ENCODE results near the gene CNOT9. TPM values are rescaled to one million over a fixed set of nuclear protein-coding genes. Genes with fewer than 3 reads are reported as not detected.
"Not testable (repeated sequence)": the region's sequence is repeated elsewhere in the genome, so short reads cannot be mapped to it uniquely, and the experiment has no call there.

CNOT9 gene
- polyA plus RNA-seq, 3 donors = 14.5 to 21.5 (median 18.4) TPM

- Histone ChIP-seq H3K4me2 (replicated peaks; ENCODE audit: extremely low read depth, low read length, poor library complexity, severe bottlenecking) (no peak overlapping the region), H4K20me1 (ENCODE audit: insufficient read depth, low read length) (no peaks in the 10 kb centered on the region), H3K27me3 (ENCODE audit: control insufficient read depth in 2 of 2, insufficient read depth in 2 of 2, low read length in 2 of 2) (no peaks in the 10 kb centered on the region), H3K9me3 (replicated peaks in 1 of 2; ENCODE audit: control insufficient read depth in 1 of 2, insufficient read depth in 1 of 2, low read length in 2 of 2) (peaks cover 6 to 12% of the 10 kb centered on the region in 2 donors), H3K36me3 (replicated peaks in 1 of 2; ENCODE audit: control insufficient read depth in 1 of 2, insufficient read depth in 2 of 2, low read length in 2 of 2) (peaks cover 23 to 82% of the 10 kb centered on the region in 2 donors), H2AFZ (ENCODE audit: insufficient read depth, low read depth, low read length, poor library complexity, severe bottlenecking) (no peak overlapping the region), H3K4me3 (replicated peaks in 1 of 3; ENCODE audit: low read depth in 2 of 3, low read length in 3 of 3) (no peak overlapping the region), H3K27ac (ENCODE audit: low read depth in 1 of 2, low read length in 2 of 2) (no peak overlapping the region), H3K79me2 (ENCODE audit: insufficient read depth, low read length) (no peaks in the 10 kb centered on the region), H3K9ac (ENCODE audit: insufficient read depth, low read length, poor library complexity, severe bottlenecking) (no peak overlapping the region), H3K4me1 (ENCODE audit: control insufficient read depth in 1 of 2, insufficient read depth in 2 of 2, low read length in 2 of 2) (no peaks in the 10 kb centered on the region)
- Mint-ChIP-seq H3K9me3 (peaks cover 4 to 15% (median 8%) of the 10 kb centered on the region in 7 donors), H3K27ac (no peak overlapping the region), H3K36me3 (peaks cover 57 to 74% of the 10 kb centered on the region in 2 donors), H3K4me1 (no peaks in the 10 kb centered on the region), H3K4me3 (no peak overlapping the region), H3K27me3 (ENCODE audit: low read depth in 3 of 3) (peaks cover 0 to 2% (median 0%) of the 10 kb centered on the region in 3 donors)
- TF ChIP-seq CTCF (IDR thresholded peaks at IDR 0.05) = no peak
- intact Hi-C loops (cut with micrococcal nuclease) = no loop called here
- WGBS (ENCODE audit: insufficient coverage) = no CpG with 5 or more reads among the region's 1 CpG
- DNase-seq = no peak
Observed at GRCh38 chr2:218523651-218524050, 45.0 kb upstream of the CNOT9 start.

GRCh38 chr2:218528409-218528808 lies 40.2 kb upstream of the CNOT9 start:
- Histone ChIP-seq H3K9me3 (replicated peaks in 1 of 2; ENCODE audit: control insufficient read depth in 1 of 2, insufficient read depth in 1 of 2, low read length in 2 of 2) (peaks cover 6 to 12% of the 10 kb centered on the region in 2 donors), H3K36me3 (replicated peaks in 1 of 2; ENCODE audit: control insufficient read depth in 1 of 2, insufficient read depth in 2 of 2, low read length in 2 of 2) (peaks cover 32 to 91% of the 10 kb centered on the region in 2 donors)
- intact Hi-C loops (cut with micrococcal nuclease); H4K20me1 ChIP-seq (ENCODE audit: insufficient read depth, low read length); H3K4me1 Mint-ChIP-seq; H3K27me3 Mint-ChIP-seq (ENCODE audit: low read depth in 3 of 3); H3K27me3 ChIP-seq (ENCODE audit: control insufficient read depth in 2 of 2, insufficient read depth in 2 of 2, low read length in 2 of 2); DNase-seq; H3K27ac ChIP-seq (ENCODE audit: low read depth in 1 of 2, low read length in 2 of 2); H3K79me2 ChIP-seq (ENCODE audit: insufficient read depth, low read length); H3K4me1 ChIP-seq (ENCODE audit: control insufficient read depth in 1 of 2, insufficient read depth in 2 of 2, low read length in 2 of 2); H3K9ac ChIP-seq (ENCODE audit: insufficient read depth, low read length, poor library complexity, severe bottlenecking); H2AFZ ChIP-seq (ENCODE audit: insufficient read depth, low read depth, low read length, poor library complexity, severe bottlenecking); H3K4me3 Mint-ChIP-seq; H3K4me2 ChIP-seq (replicated peaks; ENCODE audit: extremely low read depth, low read length, poor library complexity, severe bottlenecking); H3K27ac Mint-ChIP-seq; H3K4me3 ChIP-seq (replicated peaks in 1 of 3; ENCODE audit: low read depth in 2 of 3, low read length in 3 of 3): not testable (repeated sequence)
- peaks cover 4 to 18% (median 10%) of the 10 kb centered on the region in 7 donors for H3K9me3 Mint-ChIP-seq
- no CpG with 5 or more reads among the region's 2 CpGs for WGBS (ENCODE audit: insufficient coverage)
- peaks cover 72 to 90% of the 10 kb centered on the region in 2 donors for H3K36me3 Mint-ChIP-seq
